ENCODE results near the gene TMEM9.

TMEM9 gene

DNA sequence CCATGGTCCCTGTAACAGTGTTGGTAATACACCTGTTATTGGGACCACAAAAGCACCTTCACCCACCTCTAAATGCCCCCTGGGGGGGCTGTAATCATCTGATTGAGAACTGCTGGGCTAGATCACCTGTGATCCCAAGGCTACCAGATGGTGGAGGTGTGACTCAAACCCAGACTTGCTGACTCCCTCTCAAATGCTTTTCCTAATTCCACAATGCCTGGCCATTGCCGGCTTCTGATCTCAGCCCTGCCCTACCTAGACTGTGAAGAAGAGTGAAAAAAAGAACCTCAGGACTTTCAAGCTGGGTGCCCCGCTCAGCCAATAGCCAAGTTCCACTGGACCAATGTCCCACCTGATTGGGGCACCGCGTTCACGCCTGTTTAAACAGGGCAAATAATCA is 9.6 kb downstream of the TMEM9 start:
- DNase-seq = no peak

DNA sequence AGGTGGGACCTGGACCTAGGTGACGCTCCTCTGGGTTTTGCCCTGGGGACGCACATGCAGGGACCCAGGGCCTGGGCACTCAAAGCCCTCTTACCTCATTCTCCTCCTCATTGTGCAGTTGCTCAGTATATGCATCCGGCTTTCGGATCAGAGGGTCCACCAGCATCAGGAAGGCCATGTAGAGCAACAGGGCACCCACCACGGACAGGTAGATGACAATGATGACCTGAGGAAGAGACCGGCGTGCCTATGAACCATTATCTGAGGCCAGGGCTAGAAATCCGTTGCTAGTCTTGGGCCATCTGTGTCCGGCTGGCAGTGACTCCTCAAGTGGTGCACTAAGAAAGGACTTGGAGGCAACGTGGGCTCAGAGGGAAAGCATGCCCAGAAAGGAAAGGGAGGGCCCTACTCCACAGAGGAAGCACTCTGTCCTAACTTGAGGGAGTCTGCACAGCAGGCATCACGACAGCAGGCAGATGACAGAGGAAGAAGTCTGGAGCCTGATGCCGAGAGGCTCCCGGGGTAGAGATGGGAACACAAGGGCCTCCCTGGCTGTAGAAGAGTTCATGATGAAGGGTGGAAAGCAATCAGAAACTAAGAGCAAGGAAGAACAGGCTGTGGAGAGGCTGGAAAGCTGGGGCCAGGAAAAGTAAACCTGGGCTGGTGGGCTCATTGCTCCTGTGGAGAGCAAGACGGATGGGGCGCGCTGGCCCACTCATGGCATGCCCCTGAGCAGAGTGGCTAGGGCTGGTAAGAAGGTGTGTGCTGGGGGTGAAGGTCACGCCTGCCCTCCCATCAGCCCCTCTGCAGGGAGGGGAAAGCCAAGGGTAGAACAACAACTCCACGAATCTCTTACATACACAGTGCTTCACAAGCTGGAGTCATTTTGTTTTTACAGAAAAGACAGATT is 10.3 kb downstream of the TMEM9 start:
- no peak for DNase-seq

DNA sequence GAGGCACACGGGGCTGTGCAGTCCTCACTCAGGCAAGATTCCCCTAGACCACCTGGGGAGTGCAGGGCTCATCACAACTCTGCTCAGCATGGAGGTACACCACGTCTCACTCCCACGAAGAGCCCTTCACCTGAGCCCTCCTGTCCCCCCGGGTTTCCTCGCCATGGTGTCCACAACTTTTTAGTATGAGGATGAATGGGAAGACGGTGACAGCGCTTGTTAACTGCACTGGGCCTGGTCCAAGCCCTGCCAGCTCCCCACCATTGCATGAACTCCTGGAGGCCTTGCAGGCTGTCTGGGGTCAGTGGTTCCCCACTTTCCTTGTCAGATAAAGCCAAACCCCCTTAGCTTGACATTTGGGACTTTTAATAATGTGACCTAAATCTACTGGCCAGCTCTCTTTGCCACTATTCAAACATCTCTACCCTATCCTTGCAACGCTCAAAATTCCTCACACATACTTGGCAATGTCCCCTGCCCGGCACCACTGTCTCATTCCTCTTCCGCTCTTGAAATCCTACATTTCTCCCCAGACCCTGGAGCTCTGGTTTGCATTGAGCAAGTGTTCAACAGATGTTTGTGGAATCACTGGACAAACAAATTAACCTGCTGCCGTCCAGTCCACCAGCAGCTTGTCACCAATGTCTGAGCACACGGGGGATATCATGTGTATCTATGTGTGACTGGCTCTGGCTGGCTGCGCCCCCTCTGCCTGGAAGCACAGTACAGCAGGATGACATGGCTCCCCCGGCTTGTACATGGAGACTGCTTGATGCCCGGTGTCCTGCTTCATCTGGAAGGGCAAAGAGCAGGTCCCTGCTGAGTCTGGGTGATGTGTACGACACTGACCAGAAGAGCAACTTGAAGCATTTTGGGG is 11.2 kb downstream of the TMEM9 start:
- no peak for DNase-seq

DNA sequence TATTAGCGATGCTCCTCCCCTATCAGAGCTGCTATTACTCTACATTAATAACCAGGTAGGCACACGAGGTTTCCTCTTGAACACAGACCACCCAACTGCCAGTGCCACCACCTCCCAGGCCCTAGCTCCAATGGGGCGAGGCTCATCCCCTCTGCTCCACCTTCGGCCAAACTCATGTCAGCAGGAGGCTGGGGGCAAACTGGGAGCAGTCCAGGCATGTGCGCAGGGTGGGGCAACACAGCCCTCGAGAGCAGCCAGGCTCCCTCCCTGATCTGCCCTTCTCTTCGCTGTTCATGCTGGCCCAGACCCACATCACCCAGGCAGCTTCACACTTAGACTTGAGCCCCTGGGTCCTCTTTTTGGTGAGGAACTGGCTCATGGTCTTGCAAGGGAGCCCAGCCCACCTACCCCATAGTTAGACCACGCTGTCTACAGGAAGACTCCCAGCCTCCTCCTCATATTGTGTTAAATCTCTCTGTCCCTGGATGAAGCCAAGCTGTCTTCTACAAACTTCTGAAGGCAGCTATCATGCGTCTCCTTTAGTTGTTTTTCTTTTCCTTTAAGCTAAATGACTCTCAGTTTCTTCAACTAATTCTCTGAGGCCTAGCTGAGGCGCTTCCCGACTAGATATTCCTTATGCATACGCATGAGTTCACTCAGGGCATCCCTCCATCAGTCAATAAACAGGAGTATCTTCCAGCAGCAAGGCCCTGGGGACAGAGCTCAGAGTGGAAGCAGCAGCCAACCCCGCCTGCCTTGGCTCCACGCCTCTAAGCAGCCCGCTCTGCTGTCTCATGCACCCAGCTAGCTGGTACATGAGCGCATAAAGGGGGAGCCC is 12.0 kb downstream of the TMEM9 start:
- DNase-seq = no peak

DNA sequence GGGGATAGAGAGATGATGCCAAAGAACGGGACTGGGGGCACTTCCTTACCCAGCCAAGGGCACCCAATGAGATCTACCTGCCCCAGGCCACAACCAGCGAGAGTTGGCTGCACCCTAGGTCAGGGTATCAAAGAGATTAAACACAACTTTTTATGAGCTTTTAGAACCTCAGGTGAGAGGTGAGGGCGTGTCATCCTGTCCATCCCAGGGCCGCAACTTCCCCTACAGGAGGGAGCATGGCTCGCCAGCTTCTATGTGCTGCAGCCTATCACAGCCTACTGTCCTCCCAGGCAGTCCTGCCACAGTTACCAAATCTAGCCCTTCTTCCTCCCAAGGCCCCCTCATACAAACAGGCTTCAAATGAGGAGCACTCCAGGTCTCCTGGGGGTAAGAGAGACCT is 12.9 kb downstream of the TMEM9 start:
- DNase-seq = no peak

DNA sequence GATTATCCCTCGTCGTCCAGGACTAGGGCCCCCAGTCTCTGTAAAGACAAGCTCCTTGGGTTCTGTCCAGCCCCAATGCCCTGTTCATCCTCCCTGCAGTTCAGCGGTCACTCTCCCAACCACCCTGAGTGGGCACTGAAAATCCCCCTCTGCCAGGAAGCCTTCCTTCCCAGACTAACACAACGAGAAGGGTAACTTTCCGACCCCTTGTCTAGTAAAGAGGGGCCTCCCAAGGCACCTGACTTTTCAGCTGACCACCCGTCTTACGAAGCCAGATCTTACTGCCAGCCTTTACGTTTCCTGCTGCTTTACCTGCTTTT is 13.4 kb downstream of the TMEM9 start:
- DNase-seq = no peak

DNA sequence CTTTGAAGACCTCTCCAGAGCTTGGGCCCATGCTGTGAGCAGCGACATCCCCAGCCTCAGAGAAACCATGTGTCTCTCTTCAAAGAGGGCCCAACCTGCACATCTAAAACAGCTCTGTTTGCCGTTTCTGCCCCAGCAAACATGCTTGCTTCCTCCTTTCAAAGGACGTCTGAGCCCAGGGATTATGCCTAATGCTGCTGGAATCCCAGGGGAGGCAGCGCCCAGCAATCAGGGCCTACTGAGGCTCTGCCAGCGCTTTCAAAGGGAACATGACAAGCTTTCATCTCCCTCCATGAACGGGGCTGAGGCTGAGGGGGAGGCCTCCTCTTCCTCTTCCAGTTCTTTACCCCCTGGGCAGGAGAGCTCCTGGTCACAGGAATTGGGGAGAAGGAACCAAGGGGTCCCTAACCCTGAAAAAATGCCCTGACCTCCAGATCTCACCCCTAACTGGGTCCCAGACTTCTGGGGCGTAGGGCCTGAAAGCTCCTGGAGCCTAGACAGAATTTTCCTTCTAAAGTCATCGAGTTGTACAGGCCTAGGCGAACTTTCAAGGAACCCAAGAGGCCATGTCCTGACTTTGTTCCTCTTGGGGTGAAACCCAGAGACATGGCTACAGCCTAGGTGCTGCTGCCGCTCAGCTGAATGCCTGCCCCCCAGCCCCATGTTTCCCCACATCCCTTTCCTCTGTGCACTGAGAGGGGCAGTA is 13.9 kb downstream of the TMEM9 start:
- no peak for DNase-seq

DNA sequence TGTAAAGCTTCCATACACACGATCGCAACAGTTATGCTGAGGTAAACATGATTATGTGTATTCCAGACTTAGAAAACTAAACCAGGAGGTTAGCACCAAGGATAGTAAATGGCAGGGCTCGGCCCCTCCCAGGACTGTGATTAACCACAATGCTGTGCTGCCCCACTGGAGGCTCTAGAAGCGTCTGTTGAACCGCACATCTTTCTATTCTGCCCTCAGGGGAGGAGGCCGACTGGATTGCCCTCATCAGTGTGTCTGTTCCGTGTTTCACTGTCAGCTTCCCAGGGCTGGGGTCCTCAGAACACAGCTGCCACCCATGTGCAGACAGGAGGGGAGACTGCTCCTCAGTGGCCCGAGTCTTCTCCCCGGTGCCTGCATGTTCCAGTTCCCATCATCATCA is 14.5 kb downstream of the TMEM9 start:
- no peak for DNase-seq

DNA sequence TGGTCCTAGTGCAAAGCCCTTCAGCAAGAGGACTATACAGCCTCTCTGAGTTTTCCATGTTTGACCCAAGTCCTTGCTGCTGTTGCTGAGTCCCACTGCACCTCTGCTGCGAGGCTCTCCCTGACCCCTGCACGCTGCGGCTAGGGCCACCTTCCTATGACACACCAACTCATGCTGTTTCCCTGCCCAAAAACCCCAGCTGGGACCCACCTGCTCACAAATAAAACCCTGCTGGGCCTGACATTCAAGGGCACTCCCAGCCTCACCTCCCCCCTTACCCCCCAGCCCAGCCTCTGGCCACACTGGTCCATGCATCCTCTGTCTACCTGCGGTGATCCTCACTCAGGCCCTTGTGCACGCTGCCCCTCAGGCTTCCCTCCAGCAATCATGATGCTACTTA is 15.0 kb downstream of the TMEM9 start:
- DNase-seq = no peak

DNA sequence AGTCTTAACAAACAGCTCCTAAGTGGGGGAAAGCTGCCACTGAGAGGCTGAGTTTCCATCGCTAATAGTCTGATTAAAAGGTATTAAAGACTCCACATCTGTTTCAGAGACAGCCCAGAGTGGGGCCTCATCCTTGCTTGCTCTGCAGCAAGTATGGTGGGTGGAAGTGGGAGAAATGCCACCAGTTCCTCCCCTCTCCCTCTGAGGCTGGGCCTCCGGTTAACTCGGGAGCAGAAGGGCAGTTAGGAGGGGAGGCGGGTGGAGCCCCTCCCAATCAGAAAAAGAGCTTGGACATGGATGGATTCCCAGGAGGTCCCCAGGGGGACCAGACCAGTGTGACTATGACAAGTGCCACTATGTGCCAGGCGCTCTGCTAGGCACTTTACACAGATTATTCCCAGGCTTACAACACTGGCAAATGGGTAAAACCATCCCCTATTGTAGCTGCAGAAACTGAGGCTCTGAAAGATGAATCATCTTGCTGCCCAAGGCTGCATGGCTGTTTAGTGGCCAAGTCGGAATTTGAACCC is 15.9 kb downstream of the TMEM9 start:
- DNase-seq = no peak

DNA sequence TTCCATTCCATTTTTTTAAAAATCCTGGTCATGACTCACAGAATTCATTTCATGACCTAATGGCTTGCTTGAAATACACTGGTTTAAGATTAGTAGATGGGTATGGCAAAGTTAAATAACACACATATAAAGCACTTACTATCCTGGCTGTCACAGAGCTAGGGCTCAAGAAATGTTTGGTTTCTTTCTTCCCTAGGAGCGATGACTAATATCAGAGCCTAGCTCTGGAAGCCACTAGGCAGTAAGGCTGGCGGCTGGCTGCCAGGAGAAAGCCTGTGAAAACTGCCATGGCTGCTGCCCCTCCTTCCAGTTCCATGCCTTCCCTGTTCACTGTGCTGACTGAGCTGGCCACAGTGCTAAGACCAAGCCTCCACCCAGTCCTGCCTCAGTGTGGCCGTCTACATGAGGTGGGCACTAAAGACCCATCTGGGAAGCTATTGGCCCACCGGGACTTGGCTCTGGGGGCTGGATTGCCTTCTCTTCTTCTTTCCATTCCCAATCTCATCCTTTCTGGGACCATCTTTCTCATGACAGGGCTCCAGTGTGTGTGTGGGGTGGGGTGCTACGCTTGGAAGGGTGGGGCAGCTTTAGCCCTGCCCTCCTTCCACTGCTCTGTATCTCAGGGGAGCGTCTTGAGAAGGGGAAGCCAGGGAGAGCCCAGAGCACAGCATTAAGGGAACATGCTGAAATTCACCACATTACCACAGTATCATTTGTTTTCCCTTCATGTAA is 16.5 kb downstream of the TMEM9 start:
- peak; percentile 8 for DNase-seq

DNA sequence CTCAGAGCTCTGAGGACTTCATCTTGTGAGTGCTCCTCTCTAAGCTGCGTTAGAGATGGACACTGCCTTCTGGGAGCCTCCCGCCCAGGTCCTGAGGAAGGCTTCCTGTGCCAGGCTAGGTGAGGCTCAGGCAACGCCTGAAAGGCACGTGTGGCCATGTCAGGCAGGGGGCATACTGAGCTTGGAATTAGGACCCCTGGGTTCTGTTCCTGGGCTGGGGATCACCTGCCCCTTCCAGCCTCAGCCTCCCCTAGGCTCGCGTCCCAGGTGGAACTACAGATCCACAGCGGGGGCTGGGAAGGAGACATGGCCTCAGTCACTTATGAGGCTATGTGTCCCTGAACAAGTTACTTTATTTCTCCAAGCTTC is 17.3 kb downstream of the TMEM9 start:
- no peak for DNase-seq

DNA sequence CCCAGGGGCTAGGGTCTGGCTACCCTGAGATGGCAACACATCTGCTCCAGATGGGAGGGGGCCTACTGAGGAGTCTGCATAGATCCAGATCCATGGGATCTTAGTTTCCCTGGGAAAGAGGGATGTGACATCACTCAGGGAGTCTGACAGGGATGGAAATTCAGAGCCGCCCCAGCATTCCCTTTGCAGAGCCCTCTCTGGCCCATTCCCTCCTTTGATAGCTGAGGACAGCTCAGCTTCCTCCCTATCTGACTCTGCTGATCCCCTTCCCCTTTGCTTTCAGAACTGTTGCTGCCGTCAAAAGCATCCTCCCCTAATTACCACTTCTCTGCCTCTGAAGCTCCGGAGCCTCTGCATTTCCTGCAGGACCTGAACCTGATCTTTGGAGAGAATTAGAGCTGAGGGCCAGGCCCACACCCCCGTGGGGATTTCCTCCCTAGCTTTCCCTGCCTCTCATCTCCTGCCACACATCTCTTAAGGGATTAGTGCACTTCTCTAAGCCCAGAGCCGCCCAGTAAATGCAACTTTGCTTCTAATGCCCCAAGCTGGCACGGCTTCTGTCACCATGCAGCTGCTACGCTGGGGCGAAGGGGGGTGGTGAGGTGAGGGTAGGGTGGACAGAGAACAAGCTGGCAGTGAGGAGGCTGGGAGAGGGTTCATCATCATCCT is 17.8 kb downstream of the TMEM9 start:
- no peak for DNase-seq

DNA sequence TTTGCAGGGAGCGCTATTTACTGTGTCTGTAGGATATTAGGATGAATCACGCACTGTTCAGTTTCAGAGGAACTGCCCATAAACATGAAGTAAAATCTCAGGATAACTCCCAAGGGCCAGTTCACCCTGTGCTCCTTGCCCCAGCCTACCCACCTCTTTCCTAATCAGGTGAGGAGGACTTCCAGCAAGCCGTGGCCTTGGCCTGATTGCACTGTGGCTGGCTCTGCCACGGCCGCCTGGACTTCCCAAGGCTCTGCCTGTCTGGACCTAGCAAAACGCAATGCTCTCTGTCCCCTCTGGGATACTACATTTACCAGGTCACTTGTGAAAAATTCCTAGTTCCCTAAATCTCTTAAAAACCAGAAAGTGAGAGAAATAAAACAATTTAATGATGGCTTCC is 19.9 kb downstream of the TMEM9 start:
- no peak for DNase-seq

DNA sequence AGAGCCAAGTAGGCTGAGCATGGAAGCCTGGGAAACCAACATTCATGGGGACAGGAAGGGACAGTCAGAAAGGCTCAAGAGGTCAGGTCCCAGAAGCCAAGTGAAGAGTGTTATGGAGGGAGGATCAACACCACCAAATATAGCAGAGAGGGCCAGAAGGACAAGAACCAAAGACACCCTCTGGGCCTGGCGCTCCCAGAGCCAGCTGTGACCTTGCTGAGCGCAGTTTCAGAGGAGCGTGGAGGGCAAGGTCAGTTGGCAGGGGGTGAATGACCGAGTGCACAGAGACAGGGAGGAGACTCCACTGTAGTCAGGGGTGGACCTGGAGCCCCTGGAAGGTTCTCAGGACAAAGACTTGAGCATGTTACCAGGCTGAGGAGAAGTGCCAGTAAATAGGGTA is 22.9 kb downstream of the TMEM9 start:
- DNase-seq = no peak

DNA sequence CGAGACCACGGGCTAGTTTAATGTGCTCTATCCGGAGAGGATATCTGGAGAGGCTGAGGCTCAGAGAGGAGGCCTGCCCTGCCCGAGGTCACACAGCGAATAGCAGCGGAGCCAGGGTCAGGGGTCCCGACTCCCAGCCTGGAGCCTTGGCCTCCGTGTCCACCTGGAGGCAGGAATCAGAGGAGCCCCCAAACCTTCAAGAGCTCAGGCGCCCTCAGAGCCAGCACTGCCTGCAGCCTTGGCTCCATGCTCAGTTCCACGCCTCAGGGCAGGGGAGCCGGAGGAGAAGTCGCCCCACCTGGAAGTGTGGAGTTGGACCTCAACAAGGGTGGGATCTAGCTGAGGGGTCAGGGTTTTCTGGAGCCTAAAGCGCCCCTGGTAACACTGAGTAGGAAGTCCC is 25.3 kb downstream of the TMEM9 start:
- DNase-seq = no peak

DNA sequence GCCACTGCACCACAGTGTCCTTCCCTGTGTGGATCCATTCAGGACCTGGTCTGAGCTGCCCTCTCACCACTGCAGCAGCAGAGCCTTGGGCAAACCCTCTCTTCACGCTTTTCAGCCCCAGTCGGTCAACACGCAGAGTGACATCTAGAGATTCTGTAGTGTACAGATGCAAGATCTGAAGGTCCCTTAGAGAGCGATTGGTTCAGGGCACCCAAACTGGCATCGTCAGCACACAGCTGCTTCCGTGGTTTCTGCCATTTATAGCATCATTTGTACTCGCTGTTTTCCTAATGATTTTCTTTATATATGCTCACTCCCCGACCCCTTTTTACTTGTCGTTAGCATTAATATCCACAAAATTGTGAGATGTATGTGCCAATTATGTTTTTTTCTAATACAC is 25.8 kb downstream of the TMEM9 start:
- DNase-seq = no peak

DNA sequence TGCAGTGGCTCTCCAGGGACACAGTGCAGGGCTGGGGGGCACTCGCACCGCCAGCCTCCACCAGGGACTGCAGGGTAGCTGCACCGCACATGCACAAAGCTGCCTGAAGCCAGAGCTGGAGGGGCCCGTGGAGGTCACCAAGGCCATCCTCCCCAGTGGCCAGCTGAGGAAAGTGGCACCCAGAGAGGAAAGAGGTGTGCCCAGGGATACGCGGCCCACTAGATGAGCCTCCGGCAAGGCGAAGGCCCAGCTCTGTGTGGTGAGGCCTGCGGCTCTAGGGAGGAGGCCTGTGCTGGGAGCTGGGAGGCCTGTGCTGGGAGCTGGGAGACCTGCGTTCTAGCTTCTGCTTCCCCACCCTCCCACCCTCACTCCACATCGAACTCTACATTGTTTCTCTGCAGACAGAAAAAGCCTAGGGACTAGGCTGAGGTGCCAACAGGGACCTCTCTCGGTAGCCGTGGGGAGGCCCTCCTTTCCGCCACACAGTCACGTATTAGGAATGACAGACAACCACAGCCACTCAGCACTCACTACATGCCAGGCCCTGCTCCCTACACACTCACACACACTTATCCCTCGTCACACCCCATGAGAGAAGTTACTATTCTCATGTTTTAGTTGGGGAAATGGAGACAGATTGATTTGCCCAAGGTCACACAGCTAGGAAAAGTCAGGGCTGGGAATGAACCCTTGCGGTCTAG is 26.4 kb downstream of the TMEM9 start:
- no peak for DNase-seq

DNA sequence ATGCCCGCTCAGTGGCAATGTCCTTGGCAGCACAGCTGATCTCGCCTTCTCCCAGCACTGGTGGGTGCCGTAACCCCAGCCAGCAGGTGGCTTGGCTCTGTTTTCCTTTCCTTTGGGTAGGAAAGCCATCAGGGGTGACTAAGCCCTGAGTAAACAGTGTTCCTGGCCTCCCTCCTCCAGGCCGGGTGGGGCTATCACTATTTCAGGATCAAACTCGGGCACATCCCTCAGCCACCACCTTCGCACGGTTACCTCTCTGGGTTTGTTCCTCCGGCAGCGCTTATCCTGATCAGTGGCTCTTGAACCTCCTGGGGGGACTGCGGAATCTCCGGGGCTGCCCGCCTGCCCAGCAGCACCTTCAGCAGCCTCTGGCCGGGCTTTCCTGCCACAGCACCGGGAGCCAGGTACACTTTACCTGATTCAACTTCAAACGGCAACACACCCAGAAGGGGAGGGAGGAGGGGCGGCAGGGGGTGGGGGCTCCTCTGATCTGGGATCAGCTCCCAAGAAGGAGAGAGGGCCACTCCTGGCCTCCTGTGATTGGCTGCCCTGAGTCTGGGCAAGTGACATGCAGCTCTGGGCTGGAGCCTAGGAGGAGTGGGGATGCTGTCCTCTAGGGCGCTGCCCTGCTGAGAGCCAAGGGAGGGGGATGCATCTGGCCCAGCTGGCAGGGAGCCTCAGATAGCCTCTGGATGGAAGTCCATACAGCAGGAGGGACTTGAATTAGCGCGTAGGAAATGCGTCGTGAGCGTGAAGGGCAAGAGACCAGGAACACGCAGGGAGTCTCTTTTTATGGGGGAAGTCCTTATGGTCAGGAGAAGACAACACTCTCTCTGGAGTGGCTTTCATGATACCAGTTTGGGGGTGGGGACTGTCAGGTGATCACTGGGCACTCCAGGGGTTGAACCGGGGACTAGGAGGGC is 27.2 kb downstream of the TMEM9 start, which contains the start of gene ASCL5:
Gene ASCL5, minus strand, starts transcription at position 353 of the 923 bp plus-strand sequence. CDS start 11,812 bp downstream, outside the sequence.
- DNase-seq = no peak

Data from hematopoietic multipotent progenitor cell treated with erythropoietin and hydrocortisone succinate and interleukin-3 and kit ligand, for 8 days (in vitro differentiated cells).